IPS DF 4.7 (cell line): ENCODE measurements around the gene MIDN.
"Not testable (repeated sequence)": the region's sequence is repeated elsewhere in the genome, so short reads cannot be mapped to it uniquely, and the experiment has no call there.

Experiments used
- DNase-seq: peaks from one replicate; pipeline ENCODE4 v3.0.0-alpha.2; 2013; ENCODE audit warnings: low spot score; ENCODE audit errors: extremely low read depth

MIDN gene

DNA sequence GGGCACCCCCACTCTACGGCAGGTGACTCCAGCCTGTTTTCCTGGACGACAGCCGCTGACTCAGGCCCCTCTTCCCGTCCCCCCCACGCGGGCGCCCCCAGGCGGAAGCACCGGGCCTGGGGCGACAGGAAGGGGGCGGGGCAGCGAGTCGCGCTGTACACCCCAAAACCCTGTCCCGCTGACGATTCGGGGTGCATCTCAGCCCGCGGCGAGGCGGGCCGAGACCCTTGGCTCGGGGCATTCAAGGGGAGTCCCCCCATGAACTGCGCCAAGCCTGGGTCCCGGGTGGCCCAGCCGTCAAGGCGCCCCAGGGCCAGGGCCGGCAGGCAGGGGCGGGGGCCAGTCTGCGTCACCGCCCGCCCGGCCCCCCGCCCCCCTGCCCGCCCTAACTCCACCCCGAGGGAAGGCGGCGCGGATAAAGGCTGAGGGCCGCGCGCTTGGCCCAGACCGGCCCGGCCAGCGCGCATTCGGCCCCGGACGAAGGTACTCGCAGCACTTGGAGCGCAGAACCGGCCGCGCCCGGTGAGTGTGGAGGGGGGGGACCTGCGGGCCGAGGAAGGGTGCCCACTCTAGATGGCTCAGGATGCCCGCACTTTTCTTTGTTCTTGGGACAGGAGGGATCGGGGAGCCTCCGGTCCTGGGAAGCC is at the start of gene MIDN:
Gene MIDN (plus strand): TSS at position 445 of the 647 bp plus-strand sequence. CDS start 1,714 bp downstream, outside the sequence.
- no peak for DNase-seq

DNA sequence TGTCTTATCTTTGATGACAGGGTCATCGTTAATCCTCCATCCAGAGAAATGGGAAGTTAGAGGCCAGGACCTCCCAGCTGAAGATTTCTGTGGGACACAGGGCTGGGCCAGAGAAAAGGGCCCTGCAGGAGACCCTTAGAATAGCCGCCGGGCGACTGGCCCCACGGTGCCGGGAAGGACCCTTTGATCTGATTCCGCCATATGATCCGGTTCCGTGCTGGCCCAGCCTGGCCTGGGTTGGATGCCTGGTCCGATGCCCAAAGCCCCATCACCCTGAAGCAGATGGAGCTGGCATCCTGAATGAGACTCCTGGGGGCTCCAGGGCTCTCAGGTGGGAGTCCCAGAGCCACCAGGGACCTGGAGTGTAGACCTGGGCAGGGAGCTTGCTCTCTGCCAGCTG is 48.9 kb upstream of the MIDN start:
- no peak for DNase-seq

- DNase-seq, result not testable (repeated sequence)
Observed at GRCh38 chr19:1200614-1201013, 47.8 kb upstream of the MIDN start.

- DNase-seq, result no peak
Observed at GRCh38 chr19:1205114-1206099, 43.0 kb upstream of the MIDN start, which contains the start of gene STK11. Gene STK11, plus strand, starts transcription at chr19:1205778. Its CDS starts 1,136 bp downstream, at chr19:1206914.

DNA sequence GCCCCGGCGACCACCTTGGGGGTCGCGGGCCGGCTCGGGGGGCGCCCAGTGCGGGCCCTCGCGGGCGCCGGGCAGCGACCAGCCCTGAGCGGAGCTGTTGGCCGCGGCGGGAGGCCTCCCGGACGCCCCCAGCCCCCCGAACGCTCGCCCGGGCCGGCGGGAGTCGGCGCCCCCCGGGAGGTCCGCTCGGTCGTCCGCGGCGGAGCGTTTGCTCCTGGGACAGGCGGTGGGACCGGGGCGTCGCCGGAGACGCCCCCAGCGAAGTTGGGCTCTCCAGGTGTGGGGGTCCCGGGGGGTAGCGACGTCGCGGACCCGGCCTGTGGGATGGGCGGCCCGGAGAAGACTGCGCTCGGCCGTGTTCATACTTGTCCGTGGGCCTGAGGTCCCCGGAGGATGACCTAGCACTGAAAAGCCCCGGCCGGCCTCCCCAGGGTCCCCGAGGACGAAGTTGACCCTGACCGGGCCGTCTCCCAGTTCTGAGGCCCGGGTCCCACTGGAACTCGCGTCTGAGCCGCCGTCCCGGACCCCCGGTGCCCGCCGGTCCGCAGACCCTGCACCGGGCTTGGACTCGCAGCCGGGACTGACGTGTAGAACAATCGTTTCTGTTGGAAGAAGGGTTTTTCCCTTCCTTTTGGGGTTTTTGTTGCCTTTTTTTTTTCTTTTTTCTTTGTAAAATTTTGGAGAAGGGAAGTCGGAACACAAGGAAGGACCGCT is 42.1 kb upstream of the MIDN start:
- no peak for DNase-seq

GRCh38 chr19:1206864-1207450 is 41.4 kb upstream of the MIDN start:
- no peak for DNase-seq

DNA sequence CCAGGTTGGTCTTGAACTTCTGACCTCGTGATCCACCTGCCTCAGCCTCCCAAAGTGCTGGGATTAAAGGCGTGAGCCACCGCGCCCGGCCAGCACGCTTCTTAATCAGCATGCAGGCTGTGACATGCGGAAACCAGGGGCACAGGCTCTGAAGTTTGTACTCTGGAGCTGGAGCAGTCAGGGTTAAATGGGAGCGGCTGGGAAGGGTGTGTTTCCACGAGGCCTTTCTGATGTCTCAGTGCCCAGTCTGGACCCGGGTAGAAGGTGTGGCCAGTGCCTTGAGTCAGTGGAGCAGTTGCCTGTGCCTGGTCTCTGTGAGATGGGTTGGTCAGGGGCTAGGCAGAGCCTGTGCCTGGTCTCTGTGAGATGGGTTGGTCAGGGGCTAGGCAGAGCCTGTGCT is 39.6 kb upstream of the MIDN start:
- DNase-seq, result not testable (repeated sequence)

DNA sequence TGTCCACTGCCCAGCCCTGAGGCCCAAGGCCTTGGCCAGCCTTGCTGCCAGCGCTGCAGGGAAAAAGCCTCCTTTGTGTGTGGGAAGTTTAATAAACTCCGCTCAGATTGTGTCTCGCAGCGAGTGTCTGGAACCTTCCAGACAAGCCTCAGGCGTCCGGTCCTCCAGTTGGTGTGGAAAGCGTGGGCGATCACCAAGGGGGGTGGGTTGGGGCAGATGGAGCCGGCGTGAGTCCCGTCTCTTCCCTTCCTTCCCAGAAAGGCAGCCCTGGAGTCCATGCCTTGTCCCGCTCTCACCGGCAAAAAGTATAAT is 38.2 kb upstream of the MIDN start:
- DNase-seq, result no peak

GRCh38 chr19:1211494-1212234 is 36.7 kb upstream of the MIDN start:
- no peak for DNase-seq

DNA sequence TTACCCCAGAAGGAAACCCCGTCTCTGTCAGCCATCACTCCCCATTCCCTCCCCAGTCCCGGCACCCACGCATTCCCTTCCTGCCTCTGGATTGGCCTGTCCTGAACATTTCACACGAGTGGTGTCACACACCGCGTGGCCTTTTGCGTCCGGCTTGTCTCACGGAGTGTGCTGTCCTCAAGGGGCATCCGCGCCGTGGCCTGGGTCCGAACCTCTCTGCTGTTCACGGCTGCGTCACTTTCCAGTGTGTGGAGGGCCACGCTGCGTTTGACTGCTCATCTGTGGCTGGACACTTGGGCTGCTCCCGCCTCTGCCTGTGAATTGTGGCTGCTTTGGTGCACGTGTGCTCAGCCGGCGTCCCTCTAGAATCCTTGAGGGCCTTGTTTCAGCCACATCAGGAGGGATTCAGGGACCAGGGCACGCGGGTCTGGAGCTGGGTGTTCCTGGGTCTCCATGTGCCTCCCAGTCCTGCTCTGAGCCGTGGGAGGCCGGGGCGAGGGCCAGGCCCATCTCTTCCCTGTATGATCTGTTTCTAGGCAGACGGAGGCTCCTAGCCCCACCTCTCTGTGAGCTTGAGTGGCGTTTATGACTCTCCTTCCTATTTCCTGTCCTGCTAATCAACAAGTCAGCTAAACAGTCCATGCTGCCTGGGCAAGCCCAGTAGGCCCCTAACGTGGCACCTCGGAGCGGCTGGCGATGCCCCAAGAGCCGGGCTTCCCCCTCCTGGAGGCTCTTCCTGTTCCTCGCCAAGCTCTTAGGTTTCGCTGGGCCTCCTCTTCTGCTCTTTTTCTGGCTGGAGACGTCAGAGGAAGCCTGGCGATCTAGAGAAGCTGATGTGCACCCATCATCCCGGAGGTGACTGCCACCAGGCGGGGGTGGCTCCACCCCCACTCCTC is 34.7 kb upstream of the MIDN start:
- DNase-seq, result no peak

GRCh38 chr19:1214299-1214861 is 34.0 kb upstream of the MIDN start:
- DNase-seq, result no peak

- no peak for DNase-seq
Observed at GRCh38 chr19:1214862-1215731, 33.3 kb upstream of the MIDN start.

GRCh38 chr19:1216756-1217155 is 31.6 kb upstream of the MIDN start:
- no peak for DNase-seq

- DNase-seq, result no peak
Observed at GRCh38 chr19:1217366-1217765, 31.0 kb upstream of the MIDN start.

- DNase-seq, result no peak
Observed at GRCh38 chr19:1218751-1219567, 29.4 kb upstream of the MIDN start.

DNA sequence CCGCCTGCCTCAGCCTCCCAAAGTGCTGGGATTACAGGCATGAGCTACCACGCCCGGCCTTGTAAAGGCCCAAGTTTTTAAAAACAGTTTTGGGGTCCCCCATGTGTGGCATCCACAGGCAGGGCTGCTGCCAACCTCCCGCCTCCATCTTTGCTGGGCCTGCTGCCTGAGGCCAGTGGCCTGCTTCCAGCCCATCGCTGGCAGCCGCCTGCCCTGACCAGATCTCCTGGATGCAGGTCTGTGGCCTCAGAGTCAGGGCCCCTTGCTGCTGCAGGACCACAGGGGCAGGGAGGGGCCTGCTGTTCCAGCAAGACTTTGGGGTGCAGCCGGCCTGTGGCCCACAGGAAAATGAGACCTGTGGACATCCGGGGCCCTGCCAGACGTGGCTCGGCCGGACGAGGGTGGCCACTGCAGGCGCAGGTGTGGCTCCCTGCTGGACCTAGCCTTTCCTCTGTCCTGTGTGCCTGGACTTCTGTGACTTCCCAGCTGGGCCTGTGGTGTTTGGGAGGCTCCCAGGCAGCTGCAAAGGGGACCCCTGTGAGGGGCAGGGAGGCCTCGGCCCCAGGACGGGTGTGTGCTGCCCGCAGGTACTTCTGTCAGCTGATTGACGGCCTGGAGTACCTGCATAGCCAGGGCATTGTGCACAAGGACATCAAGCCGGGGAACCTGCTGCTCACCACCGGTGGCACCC is 28.5 kb upstream of the MIDN start:
- DNase-seq, result no peak

DNA sequence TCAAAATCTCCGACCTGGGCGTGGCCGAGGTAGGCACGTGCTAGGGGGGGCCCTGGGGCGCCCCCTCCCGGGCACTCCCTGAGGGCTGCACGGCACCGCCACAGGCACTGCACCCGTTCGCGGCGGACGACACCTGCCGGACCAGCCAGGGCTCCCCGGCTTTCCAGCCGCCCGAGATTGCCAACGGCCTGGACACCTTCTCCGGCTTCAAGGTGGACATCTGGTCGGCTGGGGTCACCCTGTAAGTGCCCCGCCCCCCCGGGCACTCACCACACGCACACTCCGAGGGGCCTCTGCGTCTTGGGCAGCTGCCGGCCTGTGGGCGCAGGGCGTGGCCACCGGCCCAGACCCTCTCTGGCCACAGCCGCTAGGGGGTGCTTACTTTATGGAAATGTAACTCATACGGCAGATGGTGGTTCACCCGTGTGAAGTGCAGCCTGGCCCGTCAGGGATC is 27.9 kb upstream of the MIDN start:
- DNase-seq, result no peak
